Measurements from ENCODE around the gene EPHA6. TPM values are rescaled to one million over a fixed set of nuclear protein-coding genes. Genes with fewer than 3 reads are reported as not detected.
A peak's percentile ranks its signal among the peaks of the same experiment; 100 is the strongest.

The EPHA6 gene
- total and polyA plus RNA-seq, 8 donors: 0.23 to 0.79 (median 0.41) TPM

GRCh38 chr3:97389936-97390335, 575.5 kb downstream of the EPHA6 start:
- no peaks in the 10 kb centered on the region for H3K27me3 ChIP-seq
- no peak overlapping the region for H3K27ac ChIP-seq
- peaks cover 0 to 16% of the 10 kb centered on the region in 2 donors for H3K9me3 ChIP-seq
- DNase-seq (no peak), ATAC-seq (no peak)
- intact Hi-C loops (cut with DNase I): no loop called here
- TF ChIP-seq CTCF (IDR thresholded peaks at IDR 0.05): no peak
- H3K36me3 ChIP-seq: no peaks in the 10 kb centered on the region
- no peak overlapping the region for H3K4me3 ChIP-seq
- H3K4me1 ChIP-seq: no peaks in the 10 kb centered on the region

DNA sequence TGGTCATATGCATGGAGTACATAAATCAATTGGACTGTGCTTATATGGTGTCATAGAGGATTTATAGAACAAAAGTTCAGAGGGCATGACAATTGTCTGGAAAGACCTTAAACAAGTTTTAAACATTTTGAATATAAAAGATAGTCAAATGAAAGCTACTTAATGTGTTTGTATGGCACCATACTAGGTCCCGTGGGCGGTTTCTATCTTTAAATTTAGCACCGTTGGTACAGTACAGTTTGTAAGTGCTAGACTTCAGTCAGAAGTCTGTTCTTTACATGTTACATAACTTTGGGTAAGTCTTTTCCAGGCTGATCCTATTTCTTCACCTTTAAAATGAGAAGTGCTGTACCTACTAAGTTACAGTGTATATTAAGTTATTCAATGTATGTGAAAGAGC, 576.8 kb downstream of the EPHA6 start:
- TF ChIP-seq CTCF (IDR thresholded peaks at IDR 0.05): no peak
- Histone ChIP-seq H3K27ac (no peak overlapping the region), H3K9me3 (peaks cover 0 to 14% of the 10 kb centered on the region in 2 donors), H3K27me3 (no peaks in the 10 kb centered on the region), H3K4me1 (no peaks in the 10 kb centered on the region), H3K4me3 (no peak overlapping the region), H3K36me3 (no peaks in the 10 kb centered on the region)
- DNase-seq (no peak), ATAC-seq (no peak)
- intact Hi-C loops (cut with DNase I): no loop called here

GRCh38 chr3:97409612-97410011, 595.2 kb downstream of the EPHA6 start:
- Histone ChIP-seq H3K9me3 (no peaks in the 10 kb centered on the region), H3K4me1 (no peaks in the 10 kb centered on the region), H3K27me3 (no peaks in the 10 kb centered on the region), H3K4me3 (no peak overlapping the region), H3K27ac (no peak overlapping the region), H3K36me3 (no peaks in the 10 kb centered on the region)
- no peak for DNase-seq
- intact Hi-C loops (cut with DNase I): no loop called here
- no peak for TF ChIP-seq CTCF (IDR thresholded peaks at IDR 0.05)
- no peak for ATAC-seq

GRCh38 chr3:97421565-97421964, 607.2 kb downstream of the EPHA6 start:
- no peak for ATAC-seq

GRCh38 chr3:97425002-97425401, 610.6 kb downstream of the EPHA6 start:
- H3K27ac ChIP-seq: no peak overlapping the region
- H3K27me3 ChIP-seq: no peaks in the 10 kb centered on the region

More at GRCh38 chr3:97421565-97421964, 607.2 kb downstream of the EPHA6 start:
- DNase-seq: no peak
- Histone ChIP-seq H3K9me3 (peaks cover 0 to 17% of the 10 kb centered on the region in 2 donors), H3K4me1 (no peaks in the 10 kb centered on the region), H3K27me3 (no peaks in the 10 kb centered on the region), H3K4me3 (no peak overlapping the region), H3K27ac (no peak overlapping the region), H3K36me3 (no peaks in the 10 kb centered on the region)
- intact Hi-C loops (cut with DNase I): no loop called here
- no peak for TF ChIP-seq CTCF (IDR thresholded peaks at IDR 0.05)

More at GRCh38 chr3:97425002-97425401, 610.6 kb downstream of the EPHA6 start:
- Histone ChIP-seq H3K4me1 (no peaks in the 10 kb centered on the region), H3K36me3 (no peaks in the 10 kb centered on the region), H3K9me3 (peaks cover 0 to 17% of the 10 kb centered on the region in 2 donors), H3K4me3 (no peak overlapping the region)
- TF ChIP-seq CTCF (IDR thresholded peaks at IDR 0.05): no peak
- peak in 1 of 4 donors; percentile 29 for DNase-seq
- intact Hi-C loops (cut with DNase I): no loop called here
- ATAC-seq: no peak
